ENCODE results near the gene GRIN1.

Gene GRIN1

GRCh38 chr9:137164370-137165249 is 25.7 kb downstream of the GRIN1 start:
- DNase-seq (ENCODE audit: low read depth in 3 of 3), result no peak

GRCh38 chr9:137165250-137165836 is 26.4 kb downstream of the GRIN1 start:
- DNase-seq (ENCODE audit: low read depth in 3 of 3), result no peak

- no peak for DNase-seq (ENCODE audit: low read depth in 3 of 3)
These were observed 27.7 kb downstream of the GRIN1 start for GRCh38 chr9:137166380-137167229.

GRCh38 chr9:137167277-137167746 is 28.4 kb downstream of the GRIN1 start:
- DNase-seq (ENCODE audit: low read depth in 3 of 3), result no peak

GRCh38 chr9:137167747-137168572 is 29.0 kb downstream of the GRIN1 start:
- no peak for DNase-seq (ENCODE audit: low read depth in 3 of 3)

GRCh38 chr9:137168573-137168903 is 29.6 kb downstream of the GRIN1 start:
- DNase-seq (ENCODE audit: low read depth in 3 of 3), result no peak

GRCh38 chr9:137168904-137169856 is 30.2 kb downstream of the GRIN1 start:
- DNase-seq (ENCODE audit: low read depth in 3 of 3), result no peak

GRCh38 chr9:137169896-137170358 is 31.0 kb downstream of the GRIN1 start, which contains the start of gene LRRC26:
Gene LRRC26, minus strand, starts transcription at chr9:137170051. Its CDS starts 108 bp downstream, at chr9:137169943.
- no peak for DNase-seq (ENCODE audit: low read depth in 3 of 3)

GRCh38 chr9:137170486-137171148 is 31.7 kb downstream of the GRIN1 start:
- DNase-seq (ENCODE audit: low read depth in 3 of 3), result no peak

GRCh38 chr9:137171149-137171900 is 32.4 kb downstream of the GRIN1 start:
- no peak for DNase-seq (ENCODE audit: low read depth in 3 of 3)

GRCh38 chr9:137172901-137173795 is 34.2 kb downstream of the GRIN1 start:
- no peak for DNase-seq (ENCODE audit: low read depth in 3 of 3)

GRCh38 chr9:137173796-137174664 is 35.1 kb downstream of the GRIN1 start:
- DNase-seq (ENCODE audit: low read depth in 3 of 3), result no peak

- DNase-seq (ENCODE audit: low read depth in 3 of 3), result no peak
These were observed 35.9 kb downstream of the GRIN1 start for GRCh38 chr9:137174722-137175293.

- DNase-seq (ENCODE audit: low read depth in 3 of 3), result no peak
These were observed 36.5 kb downstream of the GRIN1 start for GRCh38 chr9:137175345-137175961.

GRCh38 chr9:137176302-137177182 is 37.6 kb downstream of the GRIN1 start:
- DNase-seq (ENCODE audit: low read depth in 3 of 3), result no peak
